Body of pancreas (tissue), 4 donors: ENCODE results near the gene LETM1.

Source experiments
- CTCF ChIP-seq, 7 experiments: fragments of 450-650 bp in 4 of 7; fragments of 200-600 bp in 3 of 7; sonication (generic) in 3 of 7; IDR thresholded peaks; one replicate each; pipeline ENCODE4 v1.5.1; 2016 to 2019; ENCODE audit warnings: antibody characterized with exemption in 7 of 7
- POLR2A ChIP-seq, 3 donors: fragments of 450-650 bp; IDR thresholded peaks; one replicate each; pipeline ENCODE4 v1.6.1; 2016; ENCODE audit warnings: antibody characterized with exemption in 3 of 3, mild to moderate bottlenecking in 2 of 3

- TF ChIP-seq CTCF (IDR thresholded peaks at IDR 0.05) (no peak), POLR2A (IDR thresholded peaks at IDR 0.05) (no peak)
Measured at GRCh38 chr4:1813915-1814314, 42.0 kb downstream of the LETM1 start.
